Left forelimb (tissue), 1 donor: ENCODE data around the gene SNX32.
"Not testable (repeated sequence)": the region's sequence is repeated elsewhere in the genome, so short reads cannot be mapped to it uniquely, and the experiment has no call there.

Source experiments
- DNase-seq: peaks from one replicate; pipeline ENCODE4 v3.0.0-alpha.2; 2018; ENCODE audit warnings: low spot score

Gene SNX32

DNA sequence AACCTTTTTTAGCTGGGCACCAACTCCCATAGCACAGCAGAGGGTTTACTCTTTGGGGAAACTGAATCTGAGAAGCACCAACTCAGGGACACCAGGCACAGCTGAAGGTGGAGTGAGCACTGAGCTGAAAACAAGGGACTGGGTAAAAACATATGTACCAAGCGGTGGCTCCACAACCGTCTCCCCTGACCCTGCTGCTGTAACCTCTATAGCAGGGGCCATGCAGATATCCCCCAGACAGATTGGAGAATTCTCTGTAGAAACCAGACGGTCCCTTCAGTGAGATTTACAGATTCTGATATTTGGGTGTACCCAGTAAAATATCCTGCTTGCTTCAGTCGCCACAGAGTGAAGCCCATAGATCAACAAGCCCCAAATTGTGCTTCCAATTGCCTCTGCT, 4.3 kb upstream of the SNX32 start:
- DNase-seq: no peak

DNA sequence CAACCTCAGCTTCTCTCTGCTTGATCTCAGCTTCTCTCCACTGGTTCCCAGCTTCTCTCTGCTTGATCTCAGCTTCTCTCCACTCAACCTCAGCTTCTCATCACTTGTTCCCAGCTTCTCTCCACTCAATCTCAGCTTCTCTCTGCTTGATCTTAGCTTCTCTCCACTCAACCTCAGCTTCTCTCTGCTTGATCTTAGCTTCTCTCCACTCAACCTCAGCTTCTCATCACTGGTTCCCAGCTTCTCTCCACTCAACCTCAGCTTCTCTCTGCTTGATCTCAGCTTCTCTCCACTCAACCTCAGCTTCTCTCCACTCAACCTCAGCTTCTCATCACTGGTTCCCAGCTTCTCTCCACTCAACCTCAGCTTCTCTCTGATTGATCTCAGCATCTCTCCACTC, 1.5 kb upstream of the SNX32 start:
- not testable (repeated sequence) for DNase-seq

DNA sequence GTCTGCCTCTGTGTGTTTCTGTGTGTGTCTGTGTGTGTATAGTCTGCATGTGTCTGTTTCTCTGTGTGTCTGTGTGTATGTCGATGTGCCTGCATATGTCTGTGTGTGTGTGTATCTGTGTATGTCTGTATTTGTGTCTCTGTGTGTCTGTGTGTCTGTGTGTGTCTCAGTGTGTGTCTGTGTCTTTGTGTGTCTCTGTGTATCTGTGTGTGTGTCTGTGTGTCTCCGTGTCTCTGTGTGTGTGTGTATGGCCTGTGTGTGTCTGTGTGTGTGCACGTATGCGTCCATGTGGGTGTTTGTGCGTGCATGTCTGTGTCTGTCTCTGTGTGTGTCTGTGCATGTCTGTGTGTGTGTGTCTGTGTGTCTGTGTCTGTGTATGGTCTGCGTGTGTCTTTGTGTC, 439 bp downstream of the SNX32 start:
- no peak for DNase-seq

DNA sequence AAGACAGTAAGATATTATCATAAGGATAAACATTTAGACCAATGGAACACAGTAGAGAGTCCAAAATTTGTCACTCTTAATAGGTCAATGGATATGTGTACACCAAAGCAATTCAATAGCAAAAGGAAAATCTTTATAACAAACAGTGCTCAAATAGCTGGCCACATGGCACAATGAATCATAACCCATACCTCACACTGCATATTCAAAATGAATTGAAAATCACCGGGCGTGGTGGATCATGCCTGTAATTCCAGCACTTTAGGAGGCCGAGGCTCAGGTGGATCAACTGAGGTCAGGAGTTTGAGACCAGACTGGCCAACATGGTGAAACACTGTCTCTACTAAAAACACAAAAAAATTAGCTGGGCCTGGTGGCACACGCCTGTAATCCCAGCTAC, 8.4 kb downstream of the SNX32 start:
- DNase-seq: no peak

DNA sequence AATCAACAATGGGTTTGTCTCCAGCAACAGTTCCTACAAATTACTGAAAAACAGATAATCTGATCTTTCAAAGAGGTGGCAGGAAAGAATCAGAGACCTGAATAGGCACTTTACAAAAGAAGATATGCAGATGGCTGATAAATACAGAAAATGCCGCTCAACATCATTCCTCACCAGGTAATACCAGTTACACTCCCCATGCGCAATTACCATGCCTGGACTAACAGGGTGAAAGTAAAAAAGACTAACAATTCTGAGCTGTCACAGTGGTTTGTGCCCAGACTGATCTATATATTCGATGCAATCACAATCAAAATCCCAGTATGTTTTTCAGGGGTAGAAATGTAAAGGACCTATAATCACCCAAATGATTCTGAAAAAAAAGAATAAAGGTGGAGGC, 10.0 kb downstream of the SNX32 start:
- DNase-seq: no peak

DNA sequence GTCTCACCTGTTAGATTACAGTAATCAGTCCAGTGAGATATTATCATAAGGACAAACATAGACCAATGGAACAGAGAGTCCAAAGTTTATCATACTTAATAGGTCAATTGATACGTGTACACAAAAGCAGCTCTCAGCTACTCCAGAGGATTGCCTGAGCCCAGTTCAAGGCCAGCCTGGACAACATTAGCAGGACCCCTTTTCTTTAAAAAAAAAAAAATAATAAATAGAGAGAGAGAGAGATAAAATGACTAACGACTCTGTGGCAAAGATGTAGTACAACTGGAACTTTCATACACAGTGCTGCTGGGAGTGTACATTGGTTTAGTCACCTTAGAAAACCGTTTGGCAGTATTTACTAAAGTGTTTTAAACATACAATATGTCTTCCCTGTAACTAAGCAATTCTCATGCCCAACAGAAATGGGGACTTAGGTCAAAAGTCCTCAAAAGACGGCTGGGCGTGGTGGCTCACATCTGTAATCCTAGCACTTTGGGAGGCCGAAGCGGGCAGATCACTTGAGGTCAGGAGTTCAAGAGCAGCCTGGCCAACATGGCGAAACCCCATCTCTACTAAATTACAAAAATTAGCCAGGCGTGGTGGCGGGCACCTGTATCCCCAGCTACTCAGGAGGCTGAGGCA, 10.6 kb downstream of the SNX32 start:
- no peak for DNase-seq

DNA sequence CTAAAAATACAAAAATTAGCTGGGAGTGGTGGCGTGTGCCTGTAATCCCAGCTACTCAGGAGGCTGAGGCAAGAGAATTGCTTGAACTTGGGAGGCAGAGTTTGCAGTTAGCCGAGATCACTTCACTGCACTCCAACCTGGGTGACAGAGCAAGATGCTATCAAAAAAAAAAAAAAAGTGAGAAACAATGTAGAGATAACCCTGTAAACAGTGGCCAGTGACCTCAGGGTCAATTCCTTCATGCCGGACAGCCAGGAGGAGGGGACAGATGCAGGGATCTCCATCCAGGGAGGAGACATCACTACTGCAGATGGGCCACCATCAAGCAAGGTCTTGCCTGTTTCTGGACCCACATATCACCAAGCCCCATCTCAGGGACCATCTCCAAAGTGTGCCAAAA, 14.0 kb downstream of the SNX32 start:
- no peak for DNase-seq

DNA sequence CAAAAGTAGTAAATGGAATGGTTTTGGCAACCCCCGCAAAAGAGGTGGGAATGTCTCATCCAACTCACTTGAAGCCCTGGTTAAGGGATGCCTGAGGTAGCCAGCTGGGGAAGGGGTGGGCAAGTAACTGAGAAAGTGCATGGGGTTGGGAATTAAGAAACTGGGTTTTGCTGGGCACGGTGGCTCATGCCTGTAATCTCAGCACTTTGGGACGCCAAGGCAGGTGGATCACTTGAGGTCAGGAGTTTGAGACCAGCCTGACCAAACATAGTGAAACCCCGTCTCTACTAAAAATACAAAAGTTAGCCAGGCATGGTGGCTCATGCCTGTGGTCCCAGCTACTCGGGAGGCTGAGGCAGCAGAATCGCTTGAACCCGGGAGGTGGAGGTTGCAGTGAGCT, 14.9 kb downstream of the SNX32 start:
- DNase-seq: not testable (repeated sequence)

DNA sequence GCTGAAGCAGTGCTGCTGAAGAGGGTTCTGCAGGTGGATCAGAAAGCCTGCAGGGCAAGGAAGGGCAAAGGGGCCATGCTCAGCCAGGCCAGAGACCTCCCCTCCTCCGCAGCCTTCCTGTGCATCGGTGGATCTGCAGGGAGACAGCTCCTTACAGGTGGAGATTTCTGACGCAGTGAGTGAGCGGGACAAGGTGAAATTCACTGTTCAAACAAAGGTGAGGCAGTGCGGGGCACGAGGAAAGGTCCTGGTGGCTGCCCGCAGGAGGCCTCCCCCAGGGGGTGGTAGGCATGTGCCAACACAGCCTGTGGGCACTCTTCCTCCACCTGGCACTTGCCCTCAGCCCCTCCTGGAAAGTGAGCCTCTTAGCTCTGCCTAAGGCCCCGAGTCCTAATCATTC, 15.6 kb downstream of the SNX32 start:
- DNase-seq: no peak

DNA sequence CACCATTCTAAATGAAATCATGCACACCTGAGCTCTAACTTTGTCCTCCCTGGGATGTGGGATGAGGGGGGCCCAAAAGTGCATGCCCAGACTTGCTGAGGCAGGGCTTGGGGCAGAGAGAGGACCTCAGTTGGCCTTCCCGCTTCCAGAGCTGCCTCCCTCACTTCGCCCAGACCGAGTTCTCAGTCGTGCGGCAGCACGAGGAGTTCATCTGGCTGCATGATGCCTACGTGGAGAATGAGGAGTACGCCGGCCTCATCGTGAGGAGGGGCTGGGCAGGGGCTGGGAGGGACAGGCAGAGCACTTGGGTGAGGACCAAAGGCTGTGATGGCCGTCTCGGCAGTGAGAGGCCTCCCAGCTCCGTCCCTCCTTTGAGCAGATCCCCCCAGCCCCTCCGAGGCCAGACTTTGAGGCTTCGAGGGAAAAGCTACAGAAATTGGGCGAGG, 16.0 kb downstream of the SNX32 start:
- DNase-seq: no peak

DNA sequence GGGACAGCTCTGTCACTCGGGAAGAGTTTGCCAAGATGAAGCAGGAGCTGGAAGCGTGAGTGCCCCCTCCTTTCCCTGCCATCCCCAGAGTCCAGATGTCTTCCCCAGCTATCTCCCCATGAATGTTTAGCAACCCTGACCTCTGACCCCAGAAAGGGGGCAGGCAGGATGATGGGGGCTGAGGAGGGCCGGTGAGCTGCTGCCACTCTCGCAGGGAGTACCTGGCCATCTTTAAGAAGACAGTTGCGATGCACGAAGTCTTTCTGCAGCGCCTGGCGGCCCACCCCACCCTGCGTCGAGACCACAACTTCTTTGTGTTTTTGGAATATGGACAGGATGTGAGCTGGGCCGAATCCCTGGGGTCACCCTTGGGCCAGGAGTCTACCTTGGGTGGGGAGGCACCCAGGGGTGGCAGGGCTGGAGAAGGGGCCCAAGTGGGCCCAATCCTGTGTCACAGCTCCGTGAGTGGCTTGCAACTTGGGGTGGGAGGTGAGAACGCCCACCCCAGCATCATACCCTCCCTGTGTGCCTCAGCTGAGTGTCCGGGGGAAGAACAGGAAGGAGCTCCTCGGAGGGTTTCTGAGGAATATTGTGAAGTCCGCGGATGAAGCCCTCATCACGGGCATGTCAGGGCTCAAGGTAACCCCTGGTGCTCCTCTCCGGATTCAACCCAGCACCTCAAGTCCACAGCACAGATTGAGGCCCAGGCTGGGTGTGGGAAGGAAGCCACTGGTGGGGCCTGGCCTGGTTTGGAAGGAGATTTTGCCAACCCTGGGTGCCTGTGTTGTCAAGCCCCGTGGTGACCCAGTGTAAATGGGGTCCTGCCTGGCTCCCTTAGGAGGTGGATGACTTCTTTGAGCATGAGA, 16.7 kb downstream of the SNX32 start:
- no peak for DNase-seq

DNA sequence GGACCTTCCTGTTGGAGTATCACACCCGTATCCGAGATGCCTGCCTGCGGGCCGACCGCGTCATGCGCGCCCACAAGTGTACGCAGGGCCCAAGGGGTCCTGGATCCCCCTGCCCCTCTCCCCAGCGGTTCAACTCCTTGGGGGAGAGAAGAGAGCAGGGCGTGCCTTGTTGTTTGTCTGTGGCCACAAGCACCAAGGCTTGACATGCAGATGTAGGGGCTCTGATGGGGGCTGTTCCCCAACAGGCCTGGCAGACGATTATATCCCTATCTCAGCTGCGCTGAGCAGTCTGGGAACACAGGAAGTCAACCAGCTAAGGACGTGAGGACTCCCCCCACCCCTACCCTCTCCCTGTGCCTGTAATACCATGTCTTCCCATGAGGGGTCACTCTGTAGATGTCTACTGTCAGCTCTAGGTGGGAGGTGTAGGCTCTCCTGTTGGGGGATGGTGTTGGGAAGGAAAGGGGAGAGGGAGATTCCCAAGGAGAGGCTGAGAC, 17.4 kb downstream of the SNX32 start:
- no peak for DNase-seq

DNA sequence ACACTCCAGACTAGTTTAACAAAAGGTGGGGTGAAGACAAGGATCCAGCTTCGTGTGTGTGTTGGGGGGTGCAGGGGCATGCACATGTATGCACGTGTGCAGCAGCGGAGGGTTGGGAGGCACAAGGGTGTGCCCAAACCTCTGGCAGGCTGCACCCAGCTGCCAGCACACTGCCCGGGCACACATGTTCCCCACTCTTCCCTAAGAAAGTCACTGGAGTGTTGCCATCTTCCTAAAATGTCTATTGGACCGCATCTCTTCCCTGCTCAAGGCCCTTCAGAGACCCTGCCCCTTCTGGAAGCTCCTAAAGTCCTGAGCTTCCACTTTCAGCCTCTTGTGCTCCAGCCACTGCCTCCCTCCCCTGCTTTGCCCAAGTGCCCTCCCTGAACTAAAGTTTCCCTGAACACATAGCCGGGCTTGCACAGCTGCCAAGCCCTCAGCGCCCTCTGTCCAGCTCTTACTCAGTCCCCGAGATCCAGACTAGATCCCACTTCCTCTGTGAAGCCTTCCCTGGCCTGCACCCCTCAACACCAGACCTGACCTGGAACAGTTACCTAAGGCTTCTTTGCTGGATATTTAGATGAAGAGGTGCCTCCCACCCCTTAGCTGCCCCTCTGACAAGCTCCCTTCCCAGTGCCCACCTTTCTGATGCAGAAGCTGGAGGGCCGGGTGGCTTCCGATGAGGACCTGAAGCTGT, 18.2 kb downstream of the SNX32 start:
- DNase-seq: no peak

DNA sequence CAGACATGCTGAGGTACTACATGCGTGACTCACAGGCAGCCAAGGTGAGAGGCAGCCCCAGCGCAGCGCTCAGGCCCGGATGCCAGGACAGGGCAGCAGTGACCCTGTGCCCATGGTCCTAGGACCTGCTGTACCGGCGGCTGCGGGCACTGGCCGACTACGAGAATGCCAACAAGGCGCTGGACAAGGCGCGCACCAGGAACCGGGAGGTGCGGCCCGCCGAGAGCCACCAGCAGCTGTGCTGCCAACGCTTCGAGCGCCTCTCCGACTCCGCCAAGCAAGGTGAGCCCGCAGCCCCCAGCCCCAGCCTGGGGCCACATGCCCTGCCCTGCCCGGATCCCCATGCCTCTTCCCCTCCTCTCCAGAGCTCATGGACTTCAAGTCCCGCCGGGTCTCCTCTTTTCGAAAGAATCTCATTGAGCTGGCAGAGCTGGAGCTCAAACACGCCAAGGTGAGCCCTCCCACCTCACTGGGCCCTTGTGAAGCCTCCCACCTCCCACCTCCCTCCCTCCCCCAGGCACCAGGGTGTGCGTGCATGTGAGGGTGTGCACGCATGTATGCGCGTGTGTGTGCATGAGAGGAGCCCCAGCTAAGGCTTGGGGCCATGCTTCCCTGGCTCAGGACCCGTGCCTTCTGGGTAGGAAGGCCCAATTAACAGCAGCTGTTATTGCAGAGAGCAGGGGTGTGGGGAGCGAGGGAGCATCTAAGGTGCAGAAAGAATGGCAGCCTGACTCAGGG, 18.9 kb downstream of the SNX32 start:
- no peak for DNase-seq

DNA sequence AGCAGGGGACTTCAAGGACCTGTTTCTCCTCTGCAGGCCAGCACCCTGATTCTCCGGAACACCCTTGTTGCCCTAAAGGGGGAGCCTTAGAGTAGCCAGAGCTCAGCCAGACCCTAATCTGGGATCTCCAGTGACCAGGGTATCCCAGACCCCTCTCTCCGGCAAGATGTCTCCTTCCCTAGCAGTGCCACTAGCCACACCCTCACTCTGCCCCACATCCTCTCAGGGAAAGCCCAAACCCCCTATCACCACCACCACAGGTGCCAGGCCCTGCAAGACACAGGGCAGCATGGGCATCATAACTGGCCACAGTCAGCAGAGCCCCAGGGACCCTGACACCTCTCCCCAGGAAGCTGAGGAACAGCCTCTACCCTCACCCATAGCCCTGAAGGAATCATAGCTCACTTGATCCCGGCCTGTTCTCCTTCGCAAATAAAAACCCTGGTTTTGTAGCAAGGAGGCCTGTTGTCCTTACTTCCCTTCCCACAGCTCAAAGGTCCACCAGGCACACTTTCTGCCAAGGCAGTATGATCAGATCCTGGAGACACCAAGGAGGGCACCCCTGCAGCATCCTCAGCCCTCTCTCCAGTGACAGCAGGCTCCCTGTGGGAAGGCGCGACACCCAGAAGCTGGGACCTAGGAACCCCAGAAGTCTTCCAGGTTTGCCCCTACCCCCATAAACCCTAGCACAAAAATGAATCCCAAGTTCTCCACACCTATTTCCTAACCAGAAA, 19.6 kb downstream of the SNX32 start:
- DNase-seq: no peak

DNA sequence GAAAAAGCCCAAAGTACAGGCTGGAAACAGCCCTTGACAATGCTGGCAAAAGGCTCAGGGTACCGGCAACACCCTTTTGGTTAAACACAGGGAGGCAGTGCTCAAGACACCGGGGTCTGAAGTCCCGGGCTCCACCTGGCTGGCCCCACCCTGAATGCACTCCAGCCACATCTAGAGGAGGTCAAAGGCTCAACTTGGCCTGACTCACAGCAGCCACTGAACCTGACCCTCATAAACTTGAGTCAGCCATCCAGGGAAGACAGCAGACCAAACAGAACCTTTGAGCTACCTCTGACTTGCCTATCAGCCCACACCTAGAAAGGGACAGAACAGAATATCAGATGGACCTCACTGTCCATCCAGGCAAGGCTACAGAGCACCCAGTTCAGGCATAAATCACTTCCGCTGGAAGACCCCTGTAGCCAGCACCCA, 20.4 kb downstream of the SNX32 start:
- DNase-seq: no peak

DNA sequence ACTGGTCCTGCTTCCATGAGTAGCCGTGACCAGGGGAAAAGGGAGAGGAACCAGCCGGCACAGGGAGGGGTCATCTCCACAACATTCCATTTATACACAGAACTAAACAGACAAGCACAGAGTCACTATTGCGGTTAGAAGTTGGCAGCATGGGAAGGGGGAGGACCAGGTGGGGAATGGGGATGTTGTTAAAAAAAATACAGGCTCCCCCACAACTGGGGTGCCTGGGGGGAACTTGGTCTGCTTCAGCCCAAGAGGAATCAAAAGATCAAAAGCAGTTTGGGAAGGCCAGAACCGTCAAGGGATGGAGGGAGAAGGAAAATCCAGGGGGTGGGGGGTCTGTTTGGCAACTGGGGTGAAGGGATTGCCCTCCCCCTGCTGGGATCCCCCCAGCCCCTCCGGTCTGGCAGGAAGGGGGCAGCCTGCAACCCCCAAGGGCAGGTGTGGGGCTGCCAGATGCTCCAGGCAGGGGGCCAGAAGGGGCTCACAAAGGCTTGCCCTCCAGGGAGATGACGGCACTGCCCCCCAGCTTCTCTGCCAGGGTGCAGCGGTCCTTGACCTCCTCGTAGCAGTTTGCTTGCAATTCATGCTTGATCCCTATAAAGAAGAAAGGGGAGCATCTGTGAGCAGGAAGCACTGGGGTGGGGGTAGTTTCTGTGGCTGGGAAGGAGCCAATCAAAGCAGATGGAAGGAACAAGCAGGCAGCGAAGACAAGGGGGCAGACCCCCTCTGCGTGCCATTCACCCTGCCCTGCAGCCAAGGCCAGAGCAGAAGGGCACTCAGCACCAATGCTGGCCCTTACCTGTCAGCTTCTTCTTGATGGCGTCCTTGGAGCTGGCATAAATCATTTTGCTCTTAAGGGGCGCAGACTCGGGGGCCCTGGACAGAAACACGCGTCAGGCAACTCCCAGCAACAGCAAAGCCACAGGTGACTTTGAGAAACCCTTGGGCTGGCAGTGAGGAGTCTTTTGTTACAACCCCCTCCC, 21.4 kb downstream of the SNX32 start:
- no peak for DNase-seq

DNA sequence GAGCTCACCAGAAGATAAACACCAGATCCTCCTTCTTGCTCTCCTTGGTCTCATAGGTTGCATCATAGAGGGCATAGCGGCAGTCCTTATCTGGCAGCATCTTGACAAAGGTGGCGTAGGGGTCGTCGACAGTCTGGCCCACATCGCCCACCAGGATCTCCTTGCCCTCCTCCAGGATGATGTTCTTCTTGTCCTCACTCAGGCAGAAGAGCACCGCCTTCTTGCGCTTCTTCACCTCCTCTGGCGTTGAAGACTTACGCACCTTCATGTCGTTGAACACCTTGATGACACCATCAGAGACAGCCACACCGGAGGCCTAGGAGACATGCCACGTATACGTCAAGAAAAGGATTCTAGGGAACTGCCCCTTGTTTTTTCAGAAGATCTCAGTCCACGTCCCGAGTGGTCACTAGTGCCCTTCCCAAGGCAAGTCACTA, 22.2 kb downstream of the SNX32 start:
- DNase-seq: no peak

DNA sequence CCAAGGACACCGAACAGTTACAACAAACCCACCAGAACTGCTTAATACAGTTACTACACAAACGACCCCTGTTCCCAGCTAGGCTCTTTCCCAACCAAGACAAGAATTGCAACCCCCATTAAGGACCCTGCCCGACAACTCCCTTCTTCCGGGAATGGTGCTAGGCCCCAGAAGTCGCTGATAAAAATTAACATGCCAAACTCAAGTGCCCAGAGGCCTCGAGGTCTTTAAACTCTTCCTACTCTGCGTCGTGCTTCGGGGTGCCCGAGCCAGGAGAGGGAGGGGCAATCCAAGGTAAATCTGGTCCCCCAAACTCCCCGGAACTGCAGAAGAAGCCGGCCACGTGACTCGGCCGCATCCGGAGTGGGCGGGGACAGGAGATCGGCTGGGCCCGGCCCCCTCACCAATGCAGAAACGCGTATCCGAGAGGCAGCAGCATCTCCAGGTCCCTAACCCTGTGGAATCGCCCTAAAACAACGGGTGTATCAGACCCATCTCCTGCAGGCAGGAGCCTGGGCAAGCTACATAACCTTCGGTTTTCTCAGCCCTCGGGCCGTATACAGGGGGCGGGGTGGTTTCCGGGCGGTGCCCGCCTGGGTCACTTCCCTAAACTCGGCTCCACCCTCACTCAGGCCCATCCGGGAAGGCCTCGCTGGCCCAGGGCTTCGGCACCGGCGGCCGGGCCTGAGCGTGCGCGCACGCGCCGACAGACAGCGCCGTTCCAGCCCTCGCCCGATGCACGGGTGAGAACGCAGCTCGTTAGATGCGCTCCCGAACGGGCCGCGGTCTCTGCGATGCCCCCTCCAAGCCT, 23.1 kb downstream of the SNX32 start:
- peak; percentile 88 for DNase-seq
